ENCODE measurements around the gene NVL. TPM values are rescaled to one million over a fixed set of nuclear protein-coding genes. Genes with fewer than 3 reads are reported as not detected.
A peak's percentile ranks its signal among the peaks of the same experiment; 100 is the strongest.

Gene NVL
- total RNA-seq, 4 donors from 2014 or later = 35.9 to 52.3 (median 40.5) TPM

DNA sequence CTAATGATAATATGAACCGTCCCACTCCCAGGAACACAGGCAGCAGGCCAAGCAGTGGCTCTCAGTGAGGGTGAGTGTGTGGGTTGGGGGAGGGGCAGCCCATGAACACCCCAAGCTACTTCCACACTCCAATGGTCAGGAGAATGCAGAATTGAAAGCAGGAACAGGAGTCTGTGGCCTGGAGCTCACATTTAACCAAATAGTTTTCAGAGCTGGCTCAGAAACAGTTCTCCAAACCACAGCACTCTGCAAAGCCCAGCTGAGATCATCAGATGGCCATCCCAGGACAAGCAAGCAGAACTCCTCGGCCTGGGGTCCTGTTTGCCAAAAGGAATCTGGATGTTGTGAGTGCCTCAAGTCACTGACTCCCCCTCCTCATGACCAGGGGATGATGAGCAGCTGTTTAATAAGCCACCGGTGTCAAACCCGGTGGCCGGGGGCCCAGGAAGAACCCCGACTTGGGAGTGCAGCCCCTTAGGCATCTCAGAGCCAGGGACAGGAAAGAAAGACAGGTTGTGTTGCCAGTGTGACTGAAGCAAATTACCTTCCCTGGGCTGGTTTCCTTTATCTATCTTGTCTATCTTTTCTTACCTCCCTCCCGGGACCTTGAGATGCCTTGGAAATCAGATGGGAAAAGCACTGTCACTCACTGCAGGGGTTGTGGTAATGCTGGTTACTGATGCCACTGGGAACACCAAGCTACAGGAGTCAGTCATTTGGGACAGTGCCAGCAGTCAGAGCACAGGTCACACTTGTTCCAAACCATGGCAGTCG lies 126.5 kb downstream of the NVL start:
- in situ Hi-C loops (cut with MboI; ENCODE audit: low pct_ligation_motif_present in 1 of 4, low pct_unique_long_range_greater_than_20kb in 1 of 4, low sequenced_read_pairs in 3 of 4) = no loop called here
- Histone ChIP-seq H3K4me3 (no peak overlapping the region), H3K9me3 (no peaks in the 10 kb centered on the region), H3K27ac (peak overlapping the region in 2 of 4 donors; percentile 0 to 15), H3K27me3 (no peaks in the 10 kb centered on the region), H3K36me3 (no peaks in the 10 kb centered on the region), H3K4me1 (peaks cover 5 to 28% (median 13%) of the 10 kb centered on the region in 4 donors)
- TF ChIP-seq, protein P1, sequence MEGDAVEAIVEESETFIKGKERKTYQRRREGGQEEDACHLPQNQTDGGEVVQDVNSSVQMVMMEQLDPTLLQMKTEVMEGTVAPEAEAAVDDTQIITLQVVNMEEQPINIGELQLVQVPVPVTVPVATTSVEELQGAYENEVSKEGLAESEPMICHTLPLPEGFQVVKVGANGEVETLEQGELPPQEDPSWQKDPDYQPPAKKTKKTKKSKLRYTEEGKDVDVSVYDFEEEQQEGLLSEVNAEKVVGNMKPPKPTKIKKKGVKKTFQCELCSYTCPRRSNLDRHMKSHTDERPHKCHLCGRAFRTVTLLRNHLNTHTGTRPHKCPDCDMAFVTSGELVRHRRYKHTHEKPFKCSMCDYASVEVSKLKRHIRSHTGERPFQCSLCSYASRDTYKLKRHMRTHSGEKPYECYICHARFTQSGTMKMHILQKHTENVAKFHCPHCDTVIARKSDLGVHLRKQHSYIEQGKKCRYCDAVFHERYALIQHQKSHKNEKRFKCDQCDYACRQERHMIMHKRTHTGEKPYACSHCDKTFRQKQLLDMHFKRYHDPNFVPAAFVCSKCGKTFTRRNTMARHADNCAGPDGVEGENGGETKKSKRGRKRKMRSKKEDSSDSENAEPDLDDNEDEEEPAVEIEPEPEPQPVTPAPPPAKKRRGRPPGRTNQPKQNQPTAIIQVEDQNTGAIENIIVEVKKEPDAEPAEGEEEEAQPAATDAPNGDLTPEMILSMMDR (IDR thresholded peaks at IDR 0.05) = no peak
- TF ChIP-seq EP300 (IDR thresholded peaks at IDR 0.05; ENCODE audit: low read depth) = no peak
- no peak for TF ChIP-seq POLR2AphosphoS5 (IDR thresholded peaks at IDR 0.05)
- TF ChIP-seq POLR2A (IDR thresholded peaks at IDR 0.05) = no peak
- peak; percentile 34 for DNase-seq
- WGBS, 2 donors (ENCODE audit: low coverage in 1 of 2) = 67 to 71% methylated on average over 1 to 8 of the region's 8 CpGs
- intact Hi-C loops (cut with DNase I; ENCODE audit: low total_unique reads) = no loop called here

DNA sequence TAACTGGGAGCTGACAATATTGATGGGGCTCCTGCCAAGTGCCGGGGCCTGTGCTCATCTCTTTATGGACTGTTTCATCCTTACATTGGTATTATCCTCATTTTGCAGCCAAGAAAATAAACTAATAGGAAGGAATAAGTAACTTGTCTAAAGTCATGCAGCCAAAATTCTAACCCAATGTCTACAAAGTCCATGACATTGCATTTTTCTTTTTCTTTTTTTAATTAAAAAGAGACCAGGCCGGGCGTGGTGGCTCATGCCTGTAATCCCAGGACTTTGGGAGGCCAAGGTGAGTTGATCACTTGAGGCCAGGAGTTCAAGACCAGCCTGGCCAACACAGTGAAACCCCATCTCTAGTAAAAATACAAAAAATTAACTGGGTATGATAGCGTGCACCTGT lies 128.1 kb downstream of the NVL start:
- DNase-seq = no peak
- Histone ChIP-seq H3K36me3 (no peaks in the 10 kb centered on the region), H3K27me3 (no peaks in the 10 kb centered on the region), H3K4me1 (peaks cover 5 to 28% (median 13%) of the 10 kb centered on the region in 4 donors), H3K9me3 (no peaks in the 10 kb centered on the region), H3K27ac (no peak overlapping the region), H3K4me3 (no peak overlapping the region)
- 91 to 93% methylated on average over 3 to 4 of the region's 4 CpGs for WGBS, 2 donors (ENCODE audit: low coverage in 1 of 2)
- in situ Hi-C loops (cut with MboI; ENCODE audit: low pct_ligation_motif_present in 1 of 4, low pct_unique_long_range_greater_than_20kb in 1 of 4, low sequenced_read_pairs in 3 of 4) = no loop called here
- no peak for TF ChIP-seq EP300 (IDR thresholded peaks at IDR 0.05; ENCODE audit: low read depth)
- no peak for TF ChIP-seq POLR2A (IDR thresholded peaks at IDR 0.05)
- no peak for TF ChIP-seq POLR2AphosphoS5 (IDR thresholded peaks at IDR 0.05)
- TF ChIP-seq, protein P1 (IDR thresholded peaks at IDR 0.05) = no peak
- intact Hi-C loops (cut with DNase I; ENCODE audit: low total_unique reads) = no loop called here

DNA sequence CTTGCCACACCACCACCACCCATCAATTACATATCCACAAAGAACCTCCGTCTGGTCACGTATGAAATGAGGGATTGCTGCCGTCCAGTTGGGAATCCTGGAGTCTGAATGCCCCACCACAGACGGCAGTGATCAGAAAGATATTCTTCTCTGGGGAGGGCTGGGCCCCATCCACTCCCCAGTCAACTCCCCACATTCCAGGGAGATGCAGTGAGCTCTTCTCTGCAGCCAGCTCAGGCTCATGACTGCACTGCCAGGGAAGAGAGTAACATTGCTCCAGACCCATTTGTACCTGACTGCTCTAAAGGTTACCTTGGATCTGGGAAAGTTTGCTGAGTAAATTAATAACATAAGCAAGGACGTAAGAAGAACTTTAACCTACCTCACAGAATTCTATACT lies 128.6 kb downstream of the NVL start:
- TF ChIP-seq, protein P1 (IDR thresholded peaks at IDR 0.05) = no peak
- TF ChIP-seq EP300 (IDR thresholded peaks at IDR 0.05; ENCODE audit: low read depth) (no peak), POLR2AphosphoS5 (IDR thresholded peaks at IDR 0.05) (no peak), POLR2A (IDR thresholded peaks at IDR 0.05) (no peak)
- DNase-seq = no peak
- Histone ChIP-seq H3K9me3 (no peaks in the 10 kb centered on the region), H3K36me3 (no peaks in the 10 kb centered on the region), H3K27me3 (no peaks in the 10 kb centered on the region), H3K4me1 (peaks cover 5 to 28% (median 13%) of the 10 kb centered on the region in 4 donors), H3K27ac (no peak overlapping the region), H3K4me3 (no peak overlapping the region)
- 88% methylated on average over 5 of the region's 5 CpGs; no CpG with 5 or more reads in 1 of the 2 donors for WGBS, 2 donors (ENCODE audit: low coverage in 1 of 2)
- in situ Hi-C loops (cut with MboI; ENCODE audit: low pct_ligation_motif_present in 1 of 4, low pct_unique_long_range_greater_than_20kb in 1 of 4, low sequenced_read_pairs in 3 of 4) (no loop called here), intact Hi-C loops (cut with DNase I; ENCODE audit: low total_unique reads) (no loop called here)

DNA sequence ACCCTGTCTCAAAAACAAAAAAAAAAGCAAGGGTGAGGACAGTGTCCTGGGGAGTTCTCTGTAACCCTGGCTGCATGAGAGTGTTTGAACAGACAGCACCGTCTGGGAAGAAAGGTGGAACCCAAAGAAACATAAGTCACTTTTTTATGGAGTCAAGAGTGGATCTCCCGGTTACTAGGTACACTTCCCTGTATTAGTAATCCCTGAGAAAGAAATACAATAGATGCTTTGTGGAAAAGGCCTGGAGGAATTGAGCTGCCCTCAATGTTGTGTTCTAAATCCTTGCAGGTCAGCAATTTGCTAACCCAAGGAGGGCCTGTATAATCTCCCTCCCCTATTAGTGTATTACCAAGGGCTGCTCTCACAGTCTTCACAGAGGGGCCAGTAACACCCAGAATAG lies 130.3 kb downstream of the NVL start:
- no peak overlapping the region for H3K4me3 ChIP-seq
- no peaks in the 10 kb centered on the region for H3K36me3 ChIP-seq
- H3K27ac ChIP-seq = no peak overlapping the region
- no peak for TF ChIP-seq EP300 (IDR thresholded peaks at IDR 0.05; ENCODE audit: low read depth)
- no peak for TF ChIP-seq POLR2AphosphoS5 (IDR thresholded peaks at IDR 0.05)
- TF ChIP-seq, protein P1 (IDR thresholded peaks at IDR 0.05) = no peak
- no peak for TF ChIP-seq POLR2A (IDR thresholded peaks at IDR 0.05)
- 46 to 56% methylated on average over 2 of the region's 2 CpGs for WGBS, 2 donors (ENCODE audit: low coverage in 1 of 2)
- no peaks in the 10 kb centered on the region for H3K27me3 ChIP-seq
- DNase-seq = no peak
- in situ Hi-C loops (cut with MboI; ENCODE audit: low pct_ligation_motif_present in 1 of 4, low pct_unique_long_range_greater_than_20kb in 1 of 4, low sequenced_read_pairs in 3 of 4) = no loop called here
- H3K9me3 ChIP-seq = no peaks in the 10 kb centered on the region
- peaks cover 3 to 19% (median 5%) of the 10 kb centered on the region in 4 donors for H3K4me1 ChIP-seq
- intact Hi-C loops (cut with DNase I; ENCODE audit: low total_unique reads) = no loop called here
